BLaER1 (cell line): ENCODE results near the gene C17orf78.
"Not testable (repeated sequence)": the region's sequence is repeated elsewhere in the genome, so short reads cannot be mapped to it uniquely, and the experiment has no call there.

Experiments used
- H3K27ac ChIP-seq: shearing (Covaris generic); formaldehyde crosslinking; 2 replicates; pipeline ENCODE4 v1.8.1; 2022
- H3K27me3 ChIP-seq: shearing (Covaris generic); formaldehyde crosslinking; 2 replicates; pipeline ENCODE4 v1.8.1; 2022
- H3K36me3 ChIP-seq: shearing (Covaris generic); formaldehyde crosslinking; 2 replicates; pipeline ENCODE4 v1.8.1; 2022
- H3K4me1 ChIP-seq: shearing (Covaris generic); formaldehyde crosslinking; 2 replicates; pipeline ENCODE4 v1.8.1; 2022
- H3K4me2 ChIP-seq: shearing (Covaris generic); formaldehyde crosslinking; 2 replicates; pipeline ENCODE4 v1.8.1; 2022
- H3K4me3 ChIP-seq: shearing (Covaris generic); formaldehyde crosslinking; 2 replicates; pipeline ENCODE4 v1.8.1; 2022
- H3K9ac ChIP-seq: shearing (Covaris generic); formaldehyde crosslinking; 2 replicates; pipeline ENCODE4 v1.8.1; 2022
- H3K9me3 ChIP-seq: shearing (Covaris generic); formaldehyde crosslinking; 2 replicates; pipeline ENCODE4 v1.8.1; 2022
- H4K20me1 ChIP-seq: shearing (Covaris generic); formaldehyde crosslinking; 2 replicates; pipeline ENCODE4 v1.8.1; 2022
- Cebpa-rat ChIP-seq: shearing (Covaris generic); IDR thresholded peaks from 2 replicates; pipeline ENCODE4 v1.8.1; 2022

Gene C17orf78

GRCh38 chr17:37429453-37429852, 53.7 kb downstream of the C17orf78 start:
- TF ChIP-seq Cebpa-rat: no peak
- no peaks in the 10 kb centered on the region for H3K27me3 ChIP-seq
- H3K9me3 ChIP-seq: no peaks in the 10 kb centered on the region
- peaks cover 91% of the 10 kb centered on the region for H3K36me3 ChIP-seq
- H3K27ac ChIP-seq: no peak overlapping the region
- no peak overlapping the region for H3K4me2 ChIP-seq
- H3K4me1 ChIP-seq: no peaks in the 10 kb centered on the region
- no peak overlapping the region for H3K9ac ChIP-seq
- no peak overlapping the region for H3K4me3 ChIP-seq
- peaks cover 14% of the 10 kb centered on the region; the same call in 1 of the 2 replicates for H4K20me1 ChIP-seq

DNA sequence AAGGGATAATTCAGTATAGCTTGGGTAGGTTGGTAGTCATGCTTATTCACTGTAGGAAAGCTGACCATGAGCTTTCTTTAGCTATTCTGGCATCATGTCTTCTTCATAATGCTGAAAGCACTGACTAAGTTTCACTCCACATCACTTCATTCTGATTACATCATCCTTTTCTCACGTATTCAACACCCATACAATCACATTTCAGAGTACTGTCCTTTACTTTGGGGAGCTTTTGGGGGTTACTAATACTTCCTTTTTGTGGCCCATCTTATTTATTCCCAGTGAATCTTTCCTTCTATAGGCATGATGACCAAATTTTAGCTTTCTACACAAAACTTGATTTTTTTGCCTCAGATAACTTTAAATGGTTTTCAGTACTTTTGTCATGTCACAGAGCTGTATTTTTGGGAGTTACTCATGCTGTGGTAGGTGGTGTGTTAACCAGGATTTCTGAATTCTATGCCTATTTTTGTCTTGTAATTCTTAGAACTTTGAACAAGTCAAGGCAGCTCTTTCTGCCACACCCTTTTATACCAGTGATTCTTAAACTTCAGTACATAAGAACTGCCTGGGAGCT, 54.4 kb downstream of the C17orf78 start:
- Histone ChIP-seq H3K36me3 (peaks cover 91% of the 10 kb centered on the region), H4K20me1 (peaks cover 14% of the 10 kb centered on the region; the same call in 1 of the 2 replicates), H3K27ac (no peak overlapping the region), H3K4me2 (no peak overlapping the region), H3K9me3 (no peaks in the 10 kb centered on the region), H3K4me3 (no peak overlapping the region), H3K4me1 (no peaks in the 10 kb centered on the region), H3K9ac (no peak overlapping the region), H3K27me3 (no peaks in the 10 kb centered on the region)
- TF ChIP-seq Cebpa-rat: no peak

DNA sequence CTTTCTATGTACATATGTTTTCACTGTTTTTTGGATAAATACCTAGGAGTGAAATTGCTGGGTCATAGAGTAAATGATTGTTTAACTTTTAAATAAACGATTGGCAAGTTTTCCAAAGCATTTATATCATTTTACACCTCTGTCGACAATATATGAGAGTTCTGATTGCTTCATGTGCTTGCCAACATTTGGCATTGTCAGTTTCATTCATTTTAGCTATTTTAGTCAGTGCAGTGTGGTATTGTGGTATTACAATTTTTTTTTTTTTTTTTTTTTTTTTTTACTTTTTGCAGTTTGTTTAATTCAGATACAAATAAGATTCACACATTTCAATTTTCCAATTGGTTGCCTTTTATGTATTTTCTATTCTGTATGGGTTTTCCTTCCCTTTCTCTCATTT, 56.9 kb downstream of the C17orf78 start:
- peaks cover 14% of the 10 kb centered on the region; the same call in 1 of the 2 replicates for H4K20me1 ChIP-seq
- H3K4me3 ChIP-seq: no peak overlapping the region
- H3K4me1 ChIP-seq: no peaks in the 10 kb centered on the region
- no peak for TF ChIP-seq Cebpa-rat
- no peak overlapping the region for H3K4me2 ChIP-seq
- peaks cover 89% of the 10 kb centered on the region for H3K36me3 ChIP-seq
- no peaks in the 10 kb centered on the region for H3K9me3 ChIP-seq
- no peaks in the 10 kb centered on the region for H3K27me3 ChIP-seq
- H3K27ac ChIP-seq: no peak overlapping the region
- no peak overlapping the region for H3K9ac ChIP-seq

- Histone ChIP-seq H3K4me2 (no peak overlapping the region), H3K36me3 (peaks cover 93% of the 10 kb centered on the region), H3K4me3 (no peak overlapping the region), H3K27ac (no peak overlapping the region), H3K9me3 (no peaks in the 10 kb centered on the region), H3K4me1 (peaks cover 13% of the 10 kb centered on the region; the same call in 1 of the 2 replicates), H3K27me3 (no peaks in the 10 kb centered on the region), H3K9ac (no peak overlapping the region), H4K20me1 (peaks cover 8% of the 10 kb centered on the region; the same call in 1 of the 2 replicates)
- TF ChIP-seq Cebpa-rat: no peak
Measured at GRCh38 chr17:37438141-37438540, 62.4 kb downstream of the C17orf78 start.

GRCh38 chr17:37440424-37440823, 64.6 kb downstream of the C17orf78 start:
- Histone ChIP-seq H3K4me3 (no peak overlapping the region), H3K27me3 (no peaks in the 10 kb centered on the region), H3K27ac (no peak overlapping the region), H3K4me1 (peaks cover 13% of the 10 kb centered on the region; the same call in 1 of the 2 replicates), H3K4me2 (no peak overlapping the region), H3K9me3 (no peaks in the 10 kb centered on the region), H4K20me1 (peaks cover 8% of the 10 kb centered on the region; the same call in 1 of the 2 replicates), H3K36me3 (peaks cover 94% of the 10 kb centered on the region), H3K9ac (no peak overlapping the region)
- no peak for TF ChIP-seq Cebpa-rat

- H3K27me3 ChIP-seq, H3K4me3 ChIP-seq, H3K9ac ChIP-seq, H3K27ac ChIP-seq, H4K20me1 ChIP-seq, H3K9me3 ChIP-seq: not testable (repeated sequence)
- peaks cover 13% of the 10 kb centered on the region; the same call in 1 of the 2 replicates for H3K4me1 ChIP-seq
- H3K36me3 ChIP-seq: peaks cover 92% of the 10 kb centered on the region
- peak overlapping the region; percentile 20; the same call in 1 of the 2 replicates for H3K4me2 ChIP-seq
Measured at GRCh38 chr17:37441369-37442014, 65.7 kb downstream of the C17orf78 start.
